Stimulated activated CD8-positive, alpha-beta memory T cell treated with anti-CD3 and anti-CD28 coated beads, Interleukin-4, amount 100 ng/mL, for 4 hours (primary cell): ENCODE data around the gene DLGAP1.

Source experiments
- DNase-seq, 2 donors: peaks; one replicate each; pipeline ENCODE4 v3.0.0-alpha.2; 2020; ENCODE audit warnings: low read depth in 2 of 2, low spot score in 1 of 2

The DLGAP1 gene

GRCh38 chr18:3903337-3903736 lies 551.8 kb downstream of the DLGAP1 start:
- DNase-seq, result no peak

DNA sequence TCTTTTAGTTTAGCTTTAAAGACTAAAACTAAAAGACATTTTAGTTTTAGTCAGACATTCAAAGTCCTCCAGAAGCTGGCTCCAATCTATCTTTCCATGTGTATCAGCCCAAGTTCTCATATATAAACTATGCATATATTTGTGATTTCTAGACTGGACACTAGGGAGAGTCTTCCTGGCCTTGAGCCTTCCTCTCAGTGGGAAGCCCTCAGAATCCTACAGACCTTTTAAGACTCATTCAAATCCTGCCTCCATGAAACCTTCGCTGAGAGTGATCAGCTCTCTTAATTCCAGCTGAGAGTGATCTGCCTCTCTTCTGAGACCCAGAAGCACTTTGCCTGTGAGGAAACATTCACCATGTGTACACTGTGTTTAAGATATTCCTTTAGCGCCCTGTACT lies 552.4 kb downstream of the DLGAP1 start:
- DNase-seq, result no peak

- no peak for DNase-seq
Observed at GRCh38 chr18:3901811-3902210, 553.3 kb downstream of the DLGAP1 start.

- DNase-seq, result no peak
Observed at GRCh38 chr18:3901042-3901441, 554.1 kb downstream of the DLGAP1 start.

- DNase-seq, result no peak
Observed at GRCh38 chr18:3900327-3900726, 554.8 kb downstream of the DLGAP1 start.

DNA sequence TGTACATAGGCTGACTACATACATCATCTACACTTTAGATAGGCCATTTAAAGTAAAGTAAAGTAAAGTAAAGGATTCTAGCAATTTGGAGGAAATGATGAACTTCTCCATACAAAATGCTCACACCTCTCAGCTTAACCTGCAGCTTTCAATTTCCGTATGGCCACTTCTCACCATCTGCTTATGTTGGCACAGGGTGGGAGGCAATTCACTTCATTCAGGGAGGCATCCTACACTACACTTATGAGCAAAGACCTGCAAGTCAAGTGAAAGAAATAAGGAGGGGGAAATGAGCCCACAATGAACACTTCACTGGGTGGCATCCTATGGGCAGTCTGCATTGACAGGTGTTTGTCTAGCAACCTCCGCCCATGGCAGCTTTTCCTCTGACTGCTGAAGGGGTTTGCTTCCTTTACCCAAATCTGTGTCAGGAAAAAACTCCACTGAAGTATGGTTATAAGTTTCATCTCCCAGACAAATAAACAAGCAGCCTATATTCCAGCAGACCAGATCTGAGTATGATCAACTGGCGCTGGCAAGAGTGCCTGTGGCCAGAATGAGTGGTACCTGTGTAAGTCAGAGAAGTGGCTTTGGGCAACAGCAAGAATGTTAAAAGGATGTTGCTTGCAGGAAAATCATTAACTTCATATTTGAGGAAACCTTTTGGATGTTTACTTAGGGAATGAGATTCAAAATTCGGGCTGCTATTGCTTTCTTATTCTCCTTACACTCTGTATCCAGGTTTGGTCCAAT lies 556.1 kb downstream of the DLGAP1 start:
- no peak for DNase-seq

GRCh38 chr18:3892152-3892551 lies 563.0 kb downstream of the DLGAP1 start:
- no peak for DNase-seq

DNA sequence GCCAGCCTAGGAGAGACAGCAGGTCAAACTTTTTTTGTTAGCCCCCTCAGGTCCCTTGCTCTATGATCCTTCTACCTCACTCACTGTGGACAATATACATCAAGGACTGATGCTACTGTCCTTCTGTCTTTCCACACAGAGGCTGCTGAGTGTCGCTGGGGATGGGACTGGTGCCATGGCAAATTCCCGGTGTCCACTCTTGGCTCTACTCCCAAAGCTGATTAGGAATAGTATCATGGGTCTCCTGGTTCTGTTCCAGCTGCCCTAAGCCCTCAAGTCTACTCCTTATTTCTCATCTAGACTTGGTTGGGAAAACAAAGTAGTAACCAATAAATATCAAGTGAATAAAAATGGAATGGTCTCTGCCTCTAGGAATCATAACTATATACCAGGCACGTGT lies 563.9 kb downstream of the DLGAP1 start:
- DNase-seq, result no peak

DNA sequence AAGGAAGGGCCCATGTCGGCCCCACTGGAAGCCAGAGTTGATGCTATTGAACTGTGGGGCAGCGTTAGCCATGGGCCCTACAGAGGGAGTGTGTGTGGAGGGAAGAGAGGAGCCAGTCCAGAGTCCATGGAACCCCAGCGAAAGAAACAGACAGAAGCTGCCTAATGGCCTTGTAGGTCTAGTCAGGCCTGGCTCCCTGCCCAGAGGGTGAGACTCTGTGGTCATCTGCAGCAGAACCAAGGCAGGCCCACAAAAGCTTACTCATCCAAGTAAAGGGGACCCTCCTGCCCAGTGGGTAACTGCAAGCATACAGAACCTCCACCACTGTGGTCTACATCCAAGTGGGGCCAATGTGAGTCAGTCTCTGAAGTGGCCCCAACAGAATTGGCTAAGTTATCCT lies 565.3 kb downstream of the DLGAP1 start:
- DNase-seq, result no peak

- DNase-seq, result no peak
Observed at GRCh38 chr18:3889121-3889520, 566.0 kb downstream of the DLGAP1 start.

DNA sequence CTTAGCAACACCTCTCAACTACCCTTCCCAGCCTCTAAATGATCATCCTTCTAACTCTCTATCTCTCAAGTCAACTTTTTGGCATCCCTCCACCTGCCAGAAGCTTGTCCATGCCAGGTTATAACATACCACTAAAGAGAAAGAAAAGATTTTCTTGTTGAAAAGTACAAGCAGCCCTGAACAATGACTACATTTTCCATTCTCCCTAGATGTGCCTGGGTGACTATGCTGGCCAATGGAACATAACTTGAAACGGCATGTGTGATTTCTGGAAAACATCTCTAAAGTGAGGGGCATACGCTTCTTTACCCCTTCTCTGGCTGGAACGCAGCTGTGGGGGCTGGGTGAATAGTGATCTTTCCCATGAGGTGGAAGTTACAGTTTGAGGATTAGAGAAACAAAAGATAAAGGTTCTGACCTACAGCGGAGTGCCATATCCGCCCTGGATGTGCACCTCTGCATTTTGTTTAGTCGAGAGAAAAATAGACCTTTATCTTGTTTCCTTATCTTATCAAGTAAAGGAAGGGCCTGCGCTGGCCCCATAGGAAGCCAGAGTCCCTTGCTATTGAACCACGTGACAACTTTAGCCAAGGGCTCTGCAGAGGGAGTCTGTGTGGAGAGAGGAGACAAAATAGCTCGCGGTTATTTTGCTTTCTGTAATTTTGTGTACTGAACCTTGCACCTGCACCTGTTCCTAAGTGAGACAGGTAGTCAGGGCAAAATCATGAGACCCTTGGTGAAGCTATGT lies 568.4 kb downstream of the DLGAP1 start:
- no peak for DNase-seq

DNA sequence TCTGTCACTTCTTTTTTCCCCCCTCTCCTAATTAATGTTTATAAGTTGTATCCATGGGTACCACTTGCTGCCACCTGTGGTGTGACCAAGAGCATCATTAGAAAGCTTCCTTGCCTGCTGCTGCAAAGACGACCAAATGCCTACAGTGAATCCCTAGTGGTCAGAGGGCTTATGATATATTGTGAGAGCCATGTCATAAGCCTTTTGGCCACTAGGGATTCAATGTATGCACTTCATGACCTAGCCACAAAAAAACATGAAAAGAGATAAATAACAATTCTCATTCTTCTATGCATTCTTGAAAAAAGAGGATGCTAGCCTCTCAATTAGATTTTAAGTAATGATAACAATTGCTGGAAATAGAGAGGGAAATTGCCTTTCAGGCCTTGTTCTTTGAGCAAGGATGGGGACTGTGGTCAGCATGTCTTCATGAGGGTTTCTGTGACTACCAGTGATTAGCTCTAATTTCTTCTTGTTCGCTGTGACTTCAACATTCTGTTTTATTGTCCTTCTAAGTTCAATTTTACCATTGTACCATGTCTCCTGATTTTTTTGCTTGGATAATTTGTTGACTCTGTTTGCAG lies 569.8 kb downstream of the DLGAP1 start:
- no peak for DNase-seq

DNA sequence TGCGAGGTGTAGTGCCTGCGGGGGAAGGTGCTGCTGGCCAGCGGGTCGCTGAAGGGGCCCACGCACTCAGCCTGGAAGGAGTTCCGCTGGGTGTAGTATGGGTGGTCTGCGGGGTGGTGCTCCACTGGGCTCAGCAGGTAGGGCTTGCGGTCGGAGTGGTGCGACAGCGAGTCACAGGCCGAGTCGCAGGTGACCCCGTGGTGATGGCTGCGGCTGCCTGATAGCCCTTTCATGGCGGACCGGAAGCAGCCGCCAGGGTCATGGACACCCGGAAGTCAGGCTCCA lies 575.3 kb downstream of the DLGAP1 start:
- no peak for DNase-seq

DNA sequence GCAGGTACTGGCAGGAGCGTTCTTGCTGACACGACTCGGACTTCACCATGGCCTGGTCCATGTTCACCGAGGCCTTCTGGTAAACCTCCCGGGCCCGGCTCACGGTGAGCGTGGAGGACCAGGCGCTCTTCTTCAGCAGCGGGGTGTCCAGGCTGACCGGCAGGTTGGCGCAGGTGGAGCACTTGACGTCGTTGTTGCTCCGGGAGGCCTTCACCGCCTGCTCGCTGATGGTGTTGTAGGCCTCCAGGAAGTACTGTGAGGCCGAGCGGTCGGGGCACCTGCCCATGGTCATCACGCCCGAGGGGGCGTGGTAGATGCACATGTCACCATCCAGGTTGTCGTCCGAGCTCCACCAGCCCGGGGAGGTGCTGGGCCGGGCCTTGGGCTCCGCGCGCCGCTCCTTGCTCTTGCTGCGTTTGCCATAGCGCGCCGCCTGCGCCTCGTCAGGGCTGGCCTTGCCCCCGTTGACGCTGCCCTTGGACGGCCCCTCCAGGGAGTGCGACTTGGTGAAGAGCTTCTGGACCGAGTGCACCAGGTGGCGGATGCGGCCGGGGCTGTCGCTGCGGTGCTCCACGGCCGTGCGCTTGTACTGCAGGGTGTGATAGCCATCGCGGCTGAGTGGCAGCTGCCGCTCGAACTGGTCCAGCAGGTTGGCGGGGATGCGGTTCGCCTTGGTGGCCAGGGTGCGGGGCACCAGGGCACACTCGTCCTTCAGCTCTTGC lies 575.8 kb downstream of the DLGAP1 start:
- no peak for DNase-seq

DNA sequence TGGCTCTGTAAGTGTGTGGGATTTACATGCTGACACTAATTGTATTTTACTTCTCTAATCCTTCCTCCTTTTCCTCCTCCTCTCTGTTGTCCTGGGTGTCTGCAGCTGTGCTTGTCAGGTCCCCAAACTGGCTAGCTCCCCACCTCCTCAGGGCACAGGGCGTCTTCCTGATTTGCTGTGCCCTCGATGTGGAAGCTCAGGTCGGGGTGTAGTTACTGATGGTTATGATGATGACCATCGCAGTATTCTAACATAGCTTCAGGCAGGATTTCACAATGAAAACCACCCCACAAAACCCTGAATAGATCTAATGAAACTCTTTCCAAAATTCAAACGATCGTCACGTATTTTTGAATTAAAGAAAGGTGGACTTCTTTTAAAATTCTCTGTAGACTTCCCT lies 576.7 kb downstream of the DLGAP1 start:
- no peak for DNase-seq

DNA sequence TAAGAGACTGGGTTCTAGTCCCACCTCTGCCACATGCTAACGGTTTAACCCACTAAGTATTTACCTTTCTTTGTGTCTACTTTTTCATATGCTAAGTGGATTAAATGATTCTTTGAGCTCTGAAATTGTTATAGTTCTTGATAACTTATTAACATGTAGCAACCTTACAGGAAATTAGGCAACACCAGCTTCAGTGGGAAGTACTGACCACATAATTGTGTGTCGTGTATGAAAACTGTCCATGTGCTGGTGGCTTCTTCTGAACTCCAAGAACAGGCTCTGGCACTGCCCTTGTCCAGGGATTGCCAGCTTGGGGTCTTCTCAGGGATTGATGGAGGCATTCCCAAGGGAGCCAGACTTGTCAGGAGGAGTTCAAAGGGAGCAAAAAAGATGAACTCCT lies 577.4 kb downstream of the DLGAP1 start:
- DNase-seq, result no peak

- DNase-seq, result no peak
Observed at GRCh38 chr18:3875961-3876360, 579.1 kb downstream of the DLGAP1 start.

DNA sequence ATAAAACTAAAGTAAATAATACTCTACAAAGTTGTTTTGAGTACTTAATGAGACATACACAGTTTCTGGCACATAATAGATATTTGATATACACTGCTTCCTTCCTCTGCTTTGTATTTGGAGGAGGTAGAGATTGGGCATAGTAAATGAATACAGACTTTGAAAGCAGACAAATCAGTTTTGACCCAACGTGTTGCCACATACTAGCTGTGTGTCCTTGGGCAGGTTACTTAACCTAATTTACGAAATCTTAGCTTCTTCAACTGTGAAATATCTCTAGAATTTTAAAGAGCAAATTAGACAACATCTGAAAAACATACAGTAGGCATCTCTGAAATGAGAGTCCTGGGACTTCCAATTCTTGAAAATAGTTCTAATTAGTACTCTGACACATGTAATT lies 579.7 kb downstream of the DLGAP1 start:
- no peak for DNase-seq

- DNase-seq, result no peak
Observed at GRCh38 chr18:3874581-3874980, 580.5 kb downstream of the DLGAP1 start.

GRCh38 chr18:3874125-3874524 lies 581.0 kb downstream of the DLGAP1 start:
- DNase-seq, result no peak

- no peak for DNase-seq
Observed at GRCh38 chr18:3873698-3874097, 581.4 kb downstream of the DLGAP1 start.

DNA sequence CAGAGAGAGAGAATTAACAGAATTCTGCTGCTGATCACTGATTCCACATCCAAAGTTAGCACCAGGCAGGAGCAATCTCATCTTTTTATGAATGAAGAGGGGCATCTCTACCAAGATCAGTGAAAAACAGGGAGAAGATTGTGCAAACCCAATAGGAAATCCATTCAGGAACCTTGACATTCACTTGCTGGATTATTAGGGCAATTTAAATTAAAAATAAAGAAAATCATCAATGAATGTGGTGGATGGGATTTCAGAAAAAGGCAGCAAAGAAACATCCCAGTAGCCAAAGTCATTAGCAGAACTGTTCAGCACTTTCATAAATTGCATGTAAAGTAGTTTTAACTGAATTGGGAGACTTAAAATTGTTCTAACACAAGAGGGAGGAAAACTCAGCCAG lies 581.9 kb downstream of the DLGAP1 start:
- no peak for DNase-seq
